ENCODE results near the gene FBXW9. TPM values are rescaled to one million over a fixed set of nuclear protein-coding genes. Genes with fewer than 3 reads are reported as not detected.
"Not testable (repeated sequence)": the region's sequence is repeated elsewhere in the genome, so short reads cannot be mapped to it uniquely, and the experiment has no call there.

FBXW9 gene
- total RNA-seq, 4 donors from 2014 or later, result 9.6 to 13.4 (median 11.9) TPM

DNA sequence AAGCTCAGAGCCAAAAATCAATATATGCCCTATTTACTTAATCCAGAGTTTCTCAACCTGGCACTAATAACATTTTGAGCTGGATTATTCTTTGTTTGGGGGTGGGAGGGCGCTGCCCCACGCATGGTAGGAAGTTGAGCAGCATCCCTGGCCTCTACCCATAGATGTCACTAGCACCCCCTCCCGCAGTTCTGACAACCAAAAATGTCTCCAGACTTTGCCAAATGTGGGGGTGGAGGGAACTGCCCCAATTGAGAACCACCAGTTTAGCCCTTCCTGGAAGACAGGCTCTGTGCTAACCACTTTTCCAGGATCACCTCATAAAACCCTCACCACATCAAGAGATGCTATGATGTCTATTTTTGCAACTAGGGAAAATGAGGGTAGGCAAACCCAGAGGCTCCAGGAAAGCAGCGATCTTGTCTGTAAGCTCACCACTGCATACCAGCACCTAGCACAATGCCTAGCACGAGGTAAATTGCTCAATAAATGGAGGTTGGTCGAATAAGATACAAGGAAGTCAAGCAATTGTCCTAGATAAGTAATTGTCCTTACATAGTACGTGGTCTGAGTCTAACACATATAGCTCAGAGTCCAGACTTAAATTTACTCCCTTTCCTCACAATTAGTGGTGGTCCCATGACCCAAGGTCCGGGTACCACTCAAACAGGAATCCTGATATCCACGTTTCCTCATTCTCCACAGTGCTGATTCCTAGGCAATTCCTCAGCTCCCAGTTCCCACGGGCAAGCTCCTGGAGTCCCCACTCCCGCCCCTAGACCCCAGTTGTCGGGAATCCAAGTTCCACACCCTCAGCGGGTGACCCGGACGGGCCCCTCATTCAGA is 37.2 kb upstream of the FBXW9 start:
- H3K4me3 ChIP-seq, result peak overlapping the region; percentile 84 to 93 (median 92)
- peak overlapping the region; percentile 94 to 98 (median 96) for H3K27ac ChIP-seq
- WGBS, 2 donors, result 0% methylated on average over 11 to 14 of the region's 15 CpGs
- H3K4me1 ChIP-seq, result peaks cover 31 to 64% (median 43%) of the 10 kb centered on the region in 3 donors
- no peak for DNase-seq
- peaks cover 12 to 41% (median 21%) of the 10 kb centered on the region in 3 donors for H3K36me3 ChIP-seq
- intact Hi-C loops (cut with DNase I), result no loop called here
- no peaks in the 10 kb centered on the region for H3K9me3 ChIP-seq
- TF ChIP-seq, protein P1, sequence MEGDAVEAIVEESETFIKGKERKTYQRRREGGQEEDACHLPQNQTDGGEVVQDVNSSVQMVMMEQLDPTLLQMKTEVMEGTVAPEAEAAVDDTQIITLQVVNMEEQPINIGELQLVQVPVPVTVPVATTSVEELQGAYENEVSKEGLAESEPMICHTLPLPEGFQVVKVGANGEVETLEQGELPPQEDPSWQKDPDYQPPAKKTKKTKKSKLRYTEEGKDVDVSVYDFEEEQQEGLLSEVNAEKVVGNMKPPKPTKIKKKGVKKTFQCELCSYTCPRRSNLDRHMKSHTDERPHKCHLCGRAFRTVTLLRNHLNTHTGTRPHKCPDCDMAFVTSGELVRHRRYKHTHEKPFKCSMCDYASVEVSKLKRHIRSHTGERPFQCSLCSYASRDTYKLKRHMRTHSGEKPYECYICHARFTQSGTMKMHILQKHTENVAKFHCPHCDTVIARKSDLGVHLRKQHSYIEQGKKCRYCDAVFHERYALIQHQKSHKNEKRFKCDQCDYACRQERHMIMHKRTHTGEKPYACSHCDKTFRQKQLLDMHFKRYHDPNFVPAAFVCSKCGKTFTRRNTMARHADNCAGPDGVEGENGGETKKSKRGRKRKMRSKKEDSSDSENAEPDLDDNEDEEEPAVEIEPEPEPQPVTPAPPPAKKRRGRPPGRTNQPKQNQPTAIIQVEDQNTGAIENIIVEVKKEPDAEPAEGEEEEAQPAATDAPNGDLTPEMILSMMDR (IDR thresholded peaks at IDR 0.05), result peak in 1 of 6 experiments; percentile 33
- TF ChIP-seq POLR2A (IDR thresholded peaks at IDR 0.05), result no peak
- H3K27me3 ChIP-seq, result no peaks in the 10 kb centered on the region

DNA sequence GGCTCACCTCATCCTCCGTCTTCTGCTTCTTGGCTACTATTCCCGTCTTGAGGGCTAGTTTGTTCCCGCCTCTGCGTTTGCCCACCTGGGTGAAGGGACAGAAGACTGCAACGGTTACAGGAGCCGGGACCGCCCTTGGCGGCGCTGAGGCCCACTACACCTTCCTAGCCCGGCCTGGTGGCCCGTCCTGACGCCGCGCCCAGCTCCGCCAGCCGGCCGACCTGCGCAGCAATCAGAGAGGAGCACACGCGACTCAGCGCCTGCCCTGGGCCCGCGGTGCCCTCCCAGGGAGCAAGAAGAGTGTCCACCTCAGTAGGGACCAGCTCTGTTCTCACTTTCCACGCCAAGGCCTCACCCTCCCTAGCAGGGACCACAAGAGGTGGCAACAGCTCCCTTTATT is 34.9 kb upstream of the FBXW9 start:
- DNase-seq, result no peak
- intact Hi-C loops (cut with DNase I), result no loop called here
- no peaks in the 10 kb centered on the region for H3K27me3 ChIP-seq
- H3K36me3 ChIP-seq, result peaks cover 13 to 52% (median 25%) of the 10 kb centered on the region in 3 donors
- no peak overlapping the region for H3K4me3 ChIP-seq
- no peak overlapping the region for H3K27ac ChIP-seq
- no peaks in the 10 kb centered on the region for H3K9me3 ChIP-seq
- peaks cover 21 to 48% (median 31%) of the 10 kb centered on the region in 3 donors for H3K4me1 ChIP-seq
- TF ChIP-seq POLR2A (IDR thresholded peaks at IDR 0.05), result no peak
- TF ChIP-seq, protein P1 (IDR thresholded peaks at IDR 0.05), result no peak
- WGBS, 2 donors, result 78 to 83% methylated on average over 5 to 10 of the region's 24 CpGs

DNA sequence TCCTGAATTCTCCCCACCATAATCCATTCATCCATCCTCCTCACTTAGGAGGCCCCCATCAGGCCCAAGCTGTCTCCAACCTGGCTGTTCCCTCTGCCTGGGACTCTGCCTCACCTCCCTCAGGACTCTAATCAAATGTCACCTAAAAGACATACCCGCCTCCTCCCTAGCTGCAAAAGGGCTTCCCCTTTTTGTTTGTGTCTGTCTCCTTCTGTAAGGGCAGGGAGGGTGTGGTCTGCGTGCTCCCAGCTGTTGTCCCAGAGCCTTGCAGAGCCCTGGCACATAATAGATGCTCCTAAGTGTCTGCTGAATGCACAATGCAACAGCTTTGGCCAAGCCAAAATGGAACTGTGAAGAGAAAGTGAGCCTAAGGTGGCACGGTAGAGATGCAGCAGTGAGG is 33.6 kb upstream of the FBXW9 start:
- Histone ChIP-seq H3K4me3 (no peak overlapping the region), H3K27ac (no peak overlapping the region), H3K36me3 (peaks cover 13 to 52% (median 25%) of the 10 kb centered on the region in 3 donors), H3K4me1 (peaks cover 19 to 35% (median 28%) of the 10 kb centered on the region in 3 donors), H3K9me3 (no peaks in the 10 kb centered on the region), H3K27me3 (no peaks in the 10 kb centered on the region)
- TF ChIP-seq POLR2A (IDR thresholded peaks at IDR 0.05), result no peak
- TF ChIP-seq, protein P1 (IDR thresholded peaks at IDR 0.05), result no peak
- intact Hi-C loops (cut with DNase I), result no loop called here
- no peak for DNase-seq
- WGBS, 2 donors, result 73 to 92% methylated on average over 3 of the region's 3 CpGs

DNA sequence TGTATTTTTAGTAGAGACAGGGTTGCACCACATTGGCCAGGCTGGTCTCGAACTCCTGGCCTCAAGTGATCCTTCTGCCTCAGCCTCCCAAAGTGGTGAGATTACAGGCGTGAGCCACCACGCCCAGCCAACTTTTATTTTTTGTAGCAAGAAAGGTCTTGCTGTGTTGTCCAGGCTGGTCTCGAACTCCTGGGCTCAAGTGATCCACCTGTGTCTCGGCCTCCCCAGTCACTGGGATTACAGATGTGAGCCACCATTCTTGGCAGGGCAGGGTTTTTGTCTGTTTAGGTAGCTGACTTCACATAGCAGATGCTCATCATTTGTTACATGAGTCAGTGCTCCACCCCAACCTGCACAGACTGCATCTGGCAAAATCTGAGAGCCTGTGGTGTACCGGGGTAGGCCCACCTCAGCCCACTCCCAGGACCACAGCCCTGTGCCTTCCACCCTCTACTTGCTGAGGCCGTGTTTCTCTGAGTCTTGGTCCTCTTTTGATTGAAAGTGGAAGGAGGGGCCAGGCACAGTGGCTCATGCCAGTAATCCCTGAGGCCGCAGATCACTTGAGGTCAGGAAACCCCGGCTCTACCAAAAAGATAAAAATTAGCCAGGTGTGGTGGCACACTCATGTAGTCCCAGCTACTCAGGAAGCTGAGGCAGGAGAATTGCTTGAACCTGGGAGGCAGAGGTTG is 31.5 kb upstream of the FBXW9 start:
- no peak overlapping the region for H3K4me3 ChIP-seq
- H3K36me3 ChIP-seq, result peaks cover 13 to 52% (median 25%) of the 10 kb centered on the region in 3 donors
- intact Hi-C loops (cut with DNase I), result no loop called here
- H3K27ac ChIP-seq, result no peak overlapping the region
- TF ChIP-seq POLR2A (IDR thresholded peaks at IDR 0.05), result no peak
- TF ChIP-seq, protein P1 (IDR thresholded peaks at IDR 0.05), result no peak
- H3K9me3 ChIP-seq, result no peaks in the 10 kb centered on the region
- 72 to 100% methylated on average over 5 to 6 of the region's 9 CpGs for WGBS, 2 donors
- peaks cover 22 to 38% (median 22%) of the 10 kb centered on the region in 3 donors for H3K4me1 ChIP-seq
- H3K27me3 ChIP-seq, result no peaks in the 10 kb centered on the region
- DNase-seq, result no peak

DNA sequence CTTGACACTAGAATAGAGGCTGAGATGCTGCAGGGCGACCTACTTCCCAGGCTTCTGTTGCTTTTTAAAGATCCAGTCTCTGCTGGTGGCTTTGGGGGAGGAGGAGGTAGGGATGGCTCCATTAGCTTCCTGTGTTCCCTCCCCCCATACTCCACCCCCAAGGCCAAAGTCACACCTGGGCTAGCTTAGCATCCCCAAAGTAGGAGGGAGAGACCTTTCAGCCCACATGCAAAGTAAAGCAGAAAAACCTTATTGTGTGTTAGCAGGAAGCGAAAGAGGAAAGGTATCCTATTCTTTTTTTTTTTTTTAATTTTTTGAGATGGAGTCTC is 30.5 kb upstream of the FBXW9 start:
- TF ChIP-seq POLR2A (IDR thresholded peaks at IDR 0.05), result no peak
- 71% methylated on average over 2 of the region's 2 CpGs for WGBS, 2 donors
- intact Hi-C loops (cut with DNase I), result no loop called here
- peaks cover 13 to 47% (median 25%) of the 10 kb centered on the region in 3 donors for H3K36me3 ChIP-seq
- H3K4me3 ChIP-seq, result no peak overlapping the region
- H3K27ac ChIP-seq, result no peak overlapping the region
- DNase-seq, result no peak
- H3K9me3 ChIP-seq, result no peaks in the 10 kb centered on the region
- H3K4me1 ChIP-seq, result peaks cover 13 to 31% (median 19%) of the 10 kb centered on the region in 3 donors
- H3K27me3 ChIP-seq, result no peaks in the 10 kb centered on the region

DNA sequence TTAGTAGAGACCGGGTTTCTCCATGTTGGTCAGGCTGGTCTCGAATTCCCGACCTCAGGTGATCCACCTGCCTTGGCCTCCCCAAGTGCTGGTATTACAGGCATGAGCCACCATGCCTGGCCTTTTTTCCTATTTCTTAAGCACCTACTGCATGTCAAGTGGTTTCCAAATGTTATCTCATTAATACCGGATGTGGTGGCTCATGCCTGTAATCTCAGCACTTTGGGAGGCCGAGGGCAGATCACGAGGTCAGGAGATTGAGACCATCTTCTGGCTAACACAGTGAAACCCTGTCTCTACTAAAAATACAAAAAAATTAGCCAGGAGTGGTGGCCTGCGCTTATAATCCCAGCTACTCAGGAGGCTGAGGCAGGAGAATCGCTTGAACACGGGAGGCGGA is 29.2 kb upstream of the FBXW9 start:
- H3K4me3 ChIP-seq; H3K9me3 ChIP-seq; intact Hi-C loops (cut with DNase I); DNase-seq; H3K27me3 ChIP-seq; H3K27ac ChIP-seq: not testable (repeated sequence)
- H3K4me1 ChIP-seq, result peaks cover 8 to 35% (median 21%) of the 10 kb centered on the region in 3 donors
- H3K36me3 ChIP-seq, result peaks cover 13 to 34% (median 22%) of the 10 kb centered on the region in 3 donors
- WGBS, 2 donors, result 88 to 95% methylated on average over 4 to 10 of the region's 10 CpGs
